Lower lobe of right lung (tissue), 2 donors: ENCODE measurements around the gene OR52B2. TPM values are rescaled to one million over a fixed set of nuclear protein-coding genes. Genes with fewer than 3 reads are reported as not detected.

Source experiments
- ATAC-seq, 2 donors: fragments of 200-7000 bp; cut with Tn5 transposase; one replicate each; pipeline ENCODE4 v1.9.1; 2020 to 2022; ENCODE audit warnings: mild to moderate bottlenecking in 2 of 2, moderate library complexity in 2 of 2
- DNase-seq: peaks from one replicate; pipeline ENCODE4 v3.0.0-alpha.2; 2020
- H3K27ac ChIP-seq: fragments of 200-600 bp; one replicate; pipeline ENCODE4 v1.8.0; 2022
- H3K27me3 ChIP-seq: fragments of 200-600 bp; one replicate; pipeline ENCODE4 v1.8.0; 2022; ENCODE audit warnings: low read depth
- H3K36me3 ChIP-seq: fragments of 200-600 bp; one replicate; pipeline ENCODE4 v1.8.0; 2022; ENCODE audit warnings: mild to moderate bottlenecking
- H3K4me1 ChIP-seq: fragments of 200-600 bp; one replicate; pipeline ENCODE4 v1.8.0; 2022
- H3K4me3 ChIP-seq: fragments of 200-600 bp; one replicate; pipeline ENCODE4 v1.8.0; 2022; ENCODE audit warnings: mild to moderate bottlenecking
- H3K9me3 ChIP-seq: fragments of 200-600 bp; one replicate; pipeline ENCODE4 v1.8.0; 2022
- intact Hi-C: fragments of 100-400 bp; cut with DNase I; formaldehyde crosslinking; loops from one replicate; pipeline ENCODE4 v1.11.0; 2022
- long read RNA-seq: library from polyadenylated mRNA; unstranded; transcript quantifications from one replicate; pipeline ENCODE4 v2.0.0, GENCODE V29; 2021
- total RNA-seq: library from RNA; stranded (reverse); fragmentation: NEBNext Ultra II Directional; extraction: Animal tissue kit (Norgen Biotek cat#: 25700); gene quantifications from one replicate; pipeline ENCODE4 v1.2.1, GENCODE V29; 2021
- TF ChIP-seq, protein P1 (sequence below): fragments of 200-600 bp; IDR thresholded peaks from one replicate; pipeline ENCODE4 v1.8.0; 2022; ENCODE audit warnings: antibody characterized with exemption, mild to moderate bottlenecking
- donor health status: DM: no; HTN: yes; CAD: no; lungs with severe emphysema.

The OR52B2 gene
- total RNA-seq = not detected
- long read RNA-seq = 0 reads

- Histone ChIP-seq H3K36me3 (no peaks in the 10 kb centered on the region), H3K4me1 (no peaks in the 10 kb centered on the region), H3K9me3 (peaks cover under 1% of the 10 kb centered on the region), H3K4me3 (no peak within 1 kb of the TSS), H3K27me3 (no peaks in the 10 kb centered on the region), H3K27ac (no peak within 1 kb of the TSS)
- TF ChIP-seq, protein P1, sequence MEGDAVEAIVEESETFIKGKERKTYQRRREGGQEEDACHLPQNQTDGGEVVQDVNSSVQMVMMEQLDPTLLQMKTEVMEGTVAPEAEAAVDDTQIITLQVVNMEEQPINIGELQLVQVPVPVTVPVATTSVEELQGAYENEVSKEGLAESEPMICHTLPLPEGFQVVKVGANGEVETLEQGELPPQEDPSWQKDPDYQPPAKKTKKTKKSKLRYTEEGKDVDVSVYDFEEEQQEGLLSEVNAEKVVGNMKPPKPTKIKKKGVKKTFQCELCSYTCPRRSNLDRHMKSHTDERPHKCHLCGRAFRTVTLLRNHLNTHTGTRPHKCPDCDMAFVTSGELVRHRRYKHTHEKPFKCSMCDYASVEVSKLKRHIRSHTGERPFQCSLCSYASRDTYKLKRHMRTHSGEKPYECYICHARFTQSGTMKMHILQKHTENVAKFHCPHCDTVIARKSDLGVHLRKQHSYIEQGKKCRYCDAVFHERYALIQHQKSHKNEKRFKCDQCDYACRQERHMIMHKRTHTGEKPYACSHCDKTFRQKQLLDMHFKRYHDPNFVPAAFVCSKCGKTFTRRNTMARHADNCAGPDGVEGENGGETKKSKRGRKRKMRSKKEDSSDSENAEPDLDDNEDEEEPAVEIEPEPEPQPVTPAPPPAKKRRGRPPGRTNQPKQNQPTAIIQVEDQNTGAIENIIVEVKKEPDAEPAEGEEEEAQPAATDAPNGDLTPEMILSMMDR = no peak
- no peak for ATAC-seq
- intact Hi-C loops = no loop called here
- no peak for DNase-seq
Measured at GRCh38 chr11:6170226-6170625, at the start of gene OR52B2. OR52B2 (minus strand) TSS chr11:6170326; CDS start chr11:6170326, 0 bp downstream.

DNA sequence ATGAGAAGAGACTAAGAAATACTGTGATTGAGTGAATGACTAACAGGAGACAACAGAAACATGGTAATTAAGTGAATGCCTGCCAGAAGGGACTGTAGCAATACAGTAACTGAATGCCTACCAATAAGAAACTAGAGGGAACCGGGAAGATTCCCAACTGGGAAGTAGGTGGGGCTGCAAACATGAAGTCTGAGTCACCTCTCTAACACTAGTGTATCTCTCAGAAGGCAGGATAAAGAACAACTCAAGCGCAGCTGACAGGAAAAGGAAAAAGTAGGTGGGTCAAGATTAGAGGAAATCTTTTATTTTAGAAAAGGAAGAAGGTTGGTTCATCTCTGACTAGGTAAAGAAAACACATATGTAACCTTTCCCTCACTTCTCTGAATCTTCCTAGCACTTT is 49.2 kb upstream of the OR52B2 start:
- Histone ChIP-seq H3K9me3 (no peaks in the 10 kb centered on the region), H3K4me1 (peaks cover 9% of the 10 kb centered on the region), H3K36me3 (peaks cover 94% of the 10 kb centered on the region), H3K27ac (peak overlapping the region; percentile 32), H3K4me3 (no peak overlapping the region), H3K27me3 (no peaks in the 10 kb centered on the region)
- intact Hi-C loops = no loop called here
- TF ChIP-seq, protein P1 = no peak
- ATAC-seq (peak; percentile 40 to 42), DNase-seq (no peak)

GRCh38 chr11:6217722-6218121 is 47.6 kb upstream of the OR52B2 start:
- intact Hi-C loops = no loop called here
- no peak for ATAC-seq
- Histone ChIP-seq H3K27me3 (no peaks in the 10 kb centered on the region), H3K9me3 (no peaks in the 10 kb centered on the region), H3K4me3 (no peak overlapping the region), H3K27ac (no peak overlapping the region), H3K4me1 (peaks cover 9% of the 10 kb centered on the region), H3K36me3 (peaks cover 94% of the 10 kb centered on the region)
- TF ChIP-seq, protein P1 = no peak
- no peak for DNase-seq

GRCh38 chr11:6216501-6216900 is 46.4 kb upstream of the OR52B2 start:
- Histone ChIP-seq H3K36me3 (peaks cover 94% of the 10 kb centered on the region), H3K27me3 (no peaks in the 10 kb centered on the region), H3K4me3 (no peak overlapping the region), H3K4me1 (peaks cover 9% of the 10 kb centered on the region), H3K9me3 (no peaks in the 10 kb centered on the region), H3K27ac (no peak overlapping the region)
- no peak for ATAC-seq
- TF ChIP-seq, protein P1 = no peak
- DNase-seq = no peak
- intact Hi-C loops = no loop called here

DNA sequence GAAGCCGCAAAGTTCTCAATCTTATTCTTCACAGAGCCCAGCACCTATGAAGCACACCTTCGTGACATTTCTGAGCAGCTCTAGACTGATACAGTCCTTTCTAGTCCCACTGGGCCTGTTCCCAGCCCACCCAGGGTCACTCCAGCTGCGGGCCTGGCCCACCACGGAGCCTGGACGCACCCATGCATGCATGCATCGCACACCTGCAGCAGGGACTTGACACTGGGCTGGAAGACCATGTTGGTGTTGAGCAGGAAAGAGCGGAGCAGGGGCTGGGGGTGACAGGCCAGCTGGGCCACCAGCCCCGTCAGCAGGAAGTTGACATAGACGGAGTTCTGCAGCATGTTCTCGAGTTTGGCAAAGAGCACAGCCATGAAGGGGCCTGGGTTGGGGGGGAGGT is 44.4 kb upstream of the OR52B2 start:
- TF ChIP-seq, protein P1 = no peak
- intact Hi-C loops = no loop called here
- no peak for ATAC-seq
- H3K4me1 ChIP-seq = peaks cover 1% of the 10 kb centered on the region
- H3K27me3 ChIP-seq = no peaks in the 10 kb centered on the region
- no peaks in the 10 kb centered on the region for H3K9me3 ChIP-seq
- no peak overlapping the region for H3K27ac ChIP-seq
- DNase-seq = no peak
- peaks cover 94% of the 10 kb centered on the region for H3K36me3 ChIP-seq
- no peak overlapping the region for H3K4me3 ChIP-seq
